ENCODE results near the gene PDE6B. TPM values are rescaled to one million over a fixed set of nuclear protein-coding genes. Genes with fewer than 3 reads are reported as not detected.

PDE6B gene
- total RNA-seq, 1 donor from 2014 or later: 13.3 TPM

DNA sequence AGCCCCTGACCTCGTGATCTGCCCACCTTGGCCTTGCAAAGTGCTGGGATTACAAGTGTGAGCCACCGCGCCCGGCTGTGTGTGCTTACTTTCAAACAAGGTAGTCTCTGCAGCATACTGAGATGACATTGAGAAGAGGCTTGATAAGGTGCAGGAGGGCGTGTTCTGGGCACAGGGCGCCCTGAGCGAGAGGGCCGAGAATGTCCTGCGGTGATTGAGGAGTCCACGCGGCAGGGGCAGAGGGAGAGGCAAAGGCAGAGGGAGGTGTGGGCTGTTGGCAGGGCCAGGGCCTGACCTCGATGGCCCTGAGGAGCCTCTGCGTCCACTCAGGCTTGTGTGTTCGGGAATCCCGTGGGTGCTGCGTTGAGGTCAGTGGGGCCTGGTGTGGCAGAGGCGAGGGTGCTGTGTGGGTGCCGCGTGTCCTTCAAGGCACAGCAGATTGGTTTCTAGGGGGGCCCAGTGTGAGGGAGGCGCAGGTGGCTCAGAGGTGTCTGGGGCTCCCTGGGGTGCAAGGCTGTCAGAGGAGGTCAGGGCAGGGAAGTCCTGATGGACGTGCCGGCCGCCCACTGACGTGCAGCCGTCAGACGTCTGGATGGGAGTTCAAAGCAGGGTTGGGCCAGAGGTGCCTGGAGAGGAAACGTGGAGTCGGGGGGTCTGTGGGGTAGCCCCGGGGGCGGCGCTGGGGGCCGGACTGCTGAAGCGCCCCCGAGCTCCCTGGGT is 92.4 kb downstream of the PDE6B start:
- no peaks in the 10 kb centered on the region for H3K9me3 Mint-ChIP-seq
- no peak overlapping the region for H3K4me3 Mint-ChIP-seq (ENCODE audit: low read depth)
- intact Hi-C loops (cut with micrococcal nuclease): no loop called here
- peaks cover 4% of the 10 kb centered on the region for H3K4me1 Mint-ChIP-seq (ENCODE audit: low read depth)
- no peaks in the 10 kb centered on the region for H3K27me3 Mint-ChIP-seq (ENCODE audit: low read depth)
- H3K36me3 Mint-ChIP-seq (ENCODE audit: low read depth): peaks cover 29% of the 10 kb centered on the region
- no peak overlapping the region for H3K27ac Mint-ChIP-seq
- DNase-seq (ENCODE audit: low spot score): no peak

DNA sequence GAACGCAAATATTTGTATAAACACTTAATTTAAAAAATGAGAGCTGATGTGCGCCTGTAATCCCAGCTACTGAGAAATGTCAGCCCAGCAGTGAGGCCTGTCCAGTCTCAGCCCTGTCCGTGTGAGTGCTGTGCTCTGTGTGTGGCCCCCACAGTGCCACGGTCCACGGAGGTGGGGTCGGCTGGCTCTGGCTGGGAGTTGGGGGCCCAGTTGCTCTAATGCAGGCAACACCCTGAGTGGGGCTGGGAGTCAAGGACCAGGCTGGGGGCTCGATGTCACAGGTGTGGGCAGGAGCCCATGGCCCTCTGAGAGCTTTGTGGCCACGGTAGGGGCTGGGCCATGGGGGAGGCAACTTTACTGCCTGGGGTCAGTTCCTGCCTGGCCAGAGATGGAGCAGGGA is 93.1 kb downstream of the PDE6B start:
- intact Hi-C loops (cut with micrococcal nuclease): no loop called here
- Mint-ChIP-seq H3K27me3 (ENCODE audit: low read depth) (no peaks in the 10 kb centered on the region), H3K36me3 (ENCODE audit: low read depth) (peaks cover 36% of the 10 kb centered on the region), H3K4me3 (ENCODE audit: low read depth) (no peak overlapping the region), H3K4me1 (ENCODE audit: low read depth) (peaks cover 4% of the 10 kb centered on the region), H3K27ac (no peak overlapping the region), H3K9me3 (no peaks in the 10 kb centered on the region)
- no peak for DNase-seq (ENCODE audit: low spot score)

Other genes starting within 250 kb of the PDE6B start
- 27.9 and 31.8 TPM in 2 replicates for gene ZNF721, start 126.4 kb upstream of the PDE6B start, total RNA-seq
- gene PIGG, start 126.4 kb upstream of the PDE6B start, total RNA-seq: 46.0 and 47.8 TPM in 2 replicates
- not detected in 2 replicates for gene TMEM271, start 49.3 kb upstream of the PDE6B start, total RNA-seq
- 208 and 235 TPM in 2 replicates for gene ATP5ME, start 48.7 kb downstream of the PDE6B start, total RNA-seq
- gene MYL5, start 49.0 kb downstream of the PDE6B start, total RNA-seq: 27.7 and 29.8 TPM in 2 replicates
- gene SLC49A3, start 63.6 kb downstream of the PDE6B start, total RNA-seq: 0.50 and 0.74 TPM in 2 replicates
- gene PCGF3, start 80.3 kb downstream of the PDE6B start, total RNA-seq: 35.0 and 39.2 TPM in 2 replicates
- gene CPLX1, start 200.6 kb downstream of the PDE6B start, total RNA-seq: 0.64 and 0.74 TPM in 2 replicates